SU-DHL-6 (cell line): Measurements from ENCODE around the gene TOM1L2.

Experiments used
- H2AFZ ChIP-seq: fragments of 200-600 bp; sonication (generic); 2 replicates; pipeline ENCODE4 v1.6.1; 2014; ENCODE audit warnings: low read depth, mild to moderate bottlenecking, moderate library complexity, mixed read lengths, antibody characterized with exemption, low read length; ENCODE audit not compliant: severe bottlenecking
- H3F3A ChIP-seq: fragments of 200-600 bp; shearing (Covaris generic); 2 replicates; pipeline ENCODE4 v1.6.0; 2016; ENCODE audit warnings: antibody characterized with exemption, mild to moderate bottlenecking; ENCODE audit not compliant: insufficient read depth
- H3K27ac ChIP-seq: fragments of 200-600 bp; sonication (generic); 2 replicates; pipeline ENCODE4 v1.5.1; 2016; ENCODE audit warnings: low read depth, mild to moderate bottlenecking, low read length, moderate library complexity, mixed read lengths
- H3K27me3 ChIP-seq: fragments of 200-600 bp; sonication (generic), shearing (Covaris generic); 2 replicates; pipeline ENCODE4 v1.6.0; 2014; ENCODE audit warnings: mild to moderate bottlenecking, low read length
- H3K36me3 ChIP-seq: fragments of 200-600 bp; sonication (generic); 2 replicates; pipeline ENCODE4 v1.6.1; 2014; ENCODE audit warnings: mild to moderate bottlenecking, low read length, mixed read lengths
- H3K4me2 ChIP-seq: fragments of 300-600, 200-600 bp; shearing (Covaris generic), sonication (generic); 2 replicates; pipeline ENCODE4 v1.6.0; 2014; ENCODE audit warnings: low read length, low read depth, mild to moderate bottlenecking; ENCODE audit not compliant: poor library complexity, severe bottlenecking
- H3K4me3 ChIP-seq: fragments of 200-600 bp; sonication (generic); 2 replicates; pipeline ENCODE4 v1.5.1; 2014; ENCODE audit warnings: antibody characterized with exemption, low read length, mild to moderate bottlenecking, mixed read lengths; ENCODE audit not compliant: insufficient read depth, poor library complexity, severe bottlenecking
- H3K79me2 ChIP-seq: fragments of 200-600 bp; sonication (generic); 2 replicates; pipeline ENCODE4 v1.6.1; 2014; ENCODE audit warnings: mild to moderate bottlenecking, low read length, moderate library complexity; ENCODE audit not compliant: insufficient read depth
- H3K9ac ChIP-seq: fragments of 200-600 bp; sonication (generic); 2 replicates; pipeline ENCODE4 v1.7.0; 2014; ENCODE audit warnings: mild to moderate bottlenecking, low read length
- H3K9me2 ChIP-seq: fragments of 200-600 bp; sonication (generic); replicated peaks from 2 replicates; pipeline ENCODE4 v1.6.1; 2014; ENCODE audit warnings: low read length; ENCODE audit not compliant: insufficient read depth
- H3K9me3 ChIP-seq: fragments of 200-600 bp; sonication (generic); 2 replicates; pipeline ENCODE4 v1.6.1; 2014; ENCODE audit warnings: low read length, mixed read lengths; ENCODE audit not compliant: insufficient read depth
- H4K20me1 ChIP-seq: fragments of 200-600 bp; sonication (generic); 2 replicates; pipeline ENCODE4 v1.6.1; 2014; ENCODE audit warnings: low read depth, mild to moderate bottlenecking, antibody characterized with exemption, low read length, moderate library complexity, mixed read lengths
- CTCF ChIP-seq: fragments of 200-600 bp; sonication (generic); IDR thresholded peaks from one replicate; pipeline ENCODE4 v1.5.1; 2017; ENCODE audit warnings: antibody characterized with exemption, mild to moderate bottlenecking, low read length, moderate library complexity; ENCODE audit not compliant: insufficient read depth, poor library complexity, severe bottlenecking
- EZH2phosphoT487 ChIP-seq: fragments of 200-600 bp; sonication (generic), shearing (Covaris generic); conservative IDR thresholded peaks from 2 replicates; pipeline ENCODE4 v1.6.1; 2018; ENCODE audit warnings: mild to moderate bottlenecking, antibody characterized with exemption, low read length, moderate library complexity, mixed read lengths

TOM1L2 gene

DNA sequence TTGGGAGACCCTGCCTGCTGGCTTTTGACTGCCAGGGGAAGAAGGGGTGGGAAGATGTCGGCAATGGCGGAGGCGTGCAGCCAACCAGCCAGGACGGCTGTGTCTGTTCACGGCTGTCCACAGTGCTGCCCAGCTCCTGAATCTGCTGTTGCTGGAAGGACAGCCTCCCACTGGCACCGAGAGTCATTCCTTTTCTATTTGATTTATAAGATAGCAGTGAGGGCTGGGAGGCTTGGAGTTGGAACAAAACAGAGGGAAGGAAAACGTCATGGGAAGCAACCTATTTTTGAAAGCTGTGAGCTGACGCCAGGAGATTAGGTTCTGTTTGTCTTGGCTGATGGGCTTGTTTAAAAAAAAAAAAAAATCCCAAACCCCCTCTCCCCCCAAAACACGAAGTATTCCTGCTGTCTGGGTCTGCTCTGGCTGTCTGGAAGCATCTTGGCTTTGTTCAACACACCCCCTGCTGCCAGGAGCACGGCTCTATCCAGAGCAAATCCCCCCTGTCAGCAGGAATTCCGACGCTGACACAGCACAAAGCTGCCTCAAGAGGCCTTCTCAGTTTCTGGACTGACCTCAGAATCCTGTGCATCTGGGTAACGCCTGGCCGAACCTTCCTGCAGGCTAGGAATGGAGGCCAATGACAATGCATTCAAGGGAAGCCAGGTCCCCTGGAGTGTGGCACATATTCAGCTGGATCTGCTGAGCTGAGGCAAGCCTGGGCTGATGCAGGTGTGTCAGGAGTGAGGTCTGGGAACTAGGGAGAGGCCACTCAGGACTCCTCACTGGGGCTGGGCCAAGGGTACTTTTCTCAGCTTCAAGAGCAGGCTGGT, 94.5 kb downstream of the TOM1L2 start:
- H3K9me2 ChIP-seq, result no peaks in the 10 kb centered on the region
- H3F3A ChIP-seq, result no peaks in the 10 kb centered on the region
- H3K27ac ChIP-seq, result no peak overlapping the region
- no peaks in the 10 kb centered on the region for H3K9me3 ChIP-seq
- H3K36me3 ChIP-seq, result no peaks in the 10 kb centered on the region
- H3K27me3 ChIP-seq, result no peaks in the 10 kb centered on the region
- H3K4me3 ChIP-seq, result no peak overlapping the region
- H2AFZ ChIP-seq, result no peak overlapping the region
- no peak for TF ChIP-seq EZH2phosphoT487
- no peak overlapping the region for H3K4me2 ChIP-seq
- H4K20me1 ChIP-seq, result no peaks in the 10 kb centered on the region
- H3K9ac ChIP-seq, result no peak overlapping the region
- H3K79me2 ChIP-seq, result no peaks in the 10 kb centered on the region

DNA sequence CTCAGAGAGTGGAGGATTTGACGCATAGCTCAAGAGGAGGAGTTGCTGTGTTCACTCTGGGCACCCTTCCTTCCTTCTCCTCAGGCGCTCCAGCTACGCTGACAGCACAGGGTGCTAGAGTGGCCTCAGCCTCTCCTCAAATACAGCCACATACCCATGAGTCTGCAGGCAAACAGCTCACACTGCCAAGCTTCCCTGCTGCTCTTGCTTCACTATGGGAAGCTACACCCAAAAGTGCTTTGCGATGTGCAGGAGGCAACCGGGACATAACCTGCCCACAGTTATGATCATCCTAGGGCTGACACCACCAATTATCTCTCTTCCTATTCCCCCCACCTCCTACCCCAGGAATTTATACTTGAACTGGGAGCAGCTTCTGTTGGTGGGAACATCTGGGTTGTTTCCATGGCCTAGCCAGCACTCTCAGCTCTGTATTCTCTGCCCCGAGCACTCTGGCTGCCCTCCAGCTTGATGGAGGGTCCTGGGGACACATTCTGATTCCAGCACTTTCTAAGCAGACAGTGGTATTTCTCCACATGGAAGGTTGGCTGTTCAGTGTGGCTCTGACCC, 95.2 kb downstream of the TOM1L2 start:
- no peaks in the 10 kb centered on the region for H3K79me2 ChIP-seq
- no peak overlapping the region for H3K4me2 ChIP-seq
- H3K9ac ChIP-seq, result no peak overlapping the region
- H4K20me1 ChIP-seq, result no peaks in the 10 kb centered on the region
- no peaks in the 10 kb centered on the region for H3K9me3 ChIP-seq
- no peaks in the 10 kb centered on the region for H3K36me3 ChIP-seq
- H3K4me3 ChIP-seq, result no peak overlapping the region
- no peaks in the 10 kb centered on the region for H3F3A ChIP-seq
- H3K9me2 ChIP-seq, result no peaks in the 10 kb centered on the region
- no peak overlapping the region for H3K27ac ChIP-seq
- H2AFZ ChIP-seq, result no peak overlapping the region
- no peaks in the 10 kb centered on the region for H3K27me3 ChIP-seq
- no peak for TF ChIP-seq EZH2phosphoT487
- TF ChIP-seq CTCF, result no peak

DNA sequence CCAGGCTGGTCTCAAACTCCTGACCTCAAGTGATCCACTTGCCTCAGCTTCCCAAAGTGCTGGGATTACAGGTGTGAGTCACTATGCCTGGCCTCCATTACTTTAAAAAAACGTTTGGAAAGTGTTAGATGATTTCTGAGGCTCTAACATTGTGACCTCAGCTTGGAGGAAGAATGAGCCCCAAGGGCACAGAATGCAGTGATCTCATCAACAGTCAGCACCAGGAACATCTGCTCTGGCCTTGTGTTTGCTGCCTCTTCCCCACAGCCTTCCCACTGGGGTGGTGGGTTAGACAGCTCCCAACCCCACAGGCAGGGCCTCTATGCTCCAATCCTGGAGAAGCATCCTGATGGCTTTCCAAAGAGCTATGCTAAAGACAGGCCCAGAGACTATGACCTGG, 97.7 kb downstream of the TOM1L2 start:
- H3K27me3 ChIP-seq, result no peaks in the 10 kb centered on the region
- H2AFZ ChIP-seq, result no peak overlapping the region
- no peak overlapping the region for H3K9ac ChIP-seq
- no peaks in the 10 kb centered on the region for H3K36me3 ChIP-seq
- no peak overlapping the region for H3K27ac ChIP-seq
- H3K9me2 ChIP-seq, result no peaks in the 10 kb centered on the region
- no peak overlapping the region for H3K4me3 ChIP-seq
- no peak for TF ChIP-seq EZH2phosphoT487
- no peak for TF ChIP-seq CTCF
- H3K79me2 ChIP-seq, result no peaks in the 10 kb centered on the region
- no peaks in the 10 kb centered on the region for H3K9me3 ChIP-seq
- H4K20me1 ChIP-seq, result no peaks in the 10 kb centered on the region
- no peaks in the 10 kb centered on the region for H3F3A ChIP-seq
- H3K4me2 ChIP-seq, result no peak overlapping the region

- no peak overlapping the region for H3K9ac ChIP-seq
These were observed 98.7 kb downstream of the TOM1L2 start for GRCh38 chr17:17873450-17873991.

More at GRCh38 chr17:17873450-17873991, 98.7 kb downstream of the TOM1L2 start:
- Histone ChIP-seq H4K20me1 (no peaks in the 10 kb centered on the region), H3K9me3 (no peaks in the 10 kb centered on the region), H3K4me3 (no peak overlapping the region), H3K9me2 (no peaks in the 10 kb centered on the region), H3K4me2 (no peak overlapping the region), H3K79me2 (no peaks in the 10 kb centered on the region), H3K36me3 (no peaks in the 10 kb centered on the region), H3K27me3 (no peaks in the 10 kb centered on the region), H3F3A (no peaks in the 10 kb centered on the region), H3K27ac (no peak overlapping the region), H2AFZ (no peak overlapping the region)
- TF ChIP-seq EZH2phosphoT487, result no peak
- TF ChIP-seq CTCF, result no peak
